Right lobe of liver (tissue), 6 donors: ENCODE measurements around the gene FRG2C. TPM values are rescaled to one million over a fixed set of nuclear protein-coding genes. Genes with fewer than 3 reads are reported as not detected.
A peak's percentile ranks its signal among the peaks of the same experiment; 100 is the strongest.
"Not testable (repeated sequence)": the region's sequence is repeated elsewhere in the genome, so short reads cannot be mapped to it uniquely, and the experiment has no call there.

ENCODE experiments used
- ATAC-seq, 4 donors: fragments of 200-7000 bp; cut with Tn5 transposase; one replicate each; pipeline ENCODE4 v1.9.1; 2020; ENCODE audit warnings: mild to moderate bottlenecking in 4 of 4, moderate library complexity in 4 of 4
- DNase-seq, 3 donors: peaks; one replicate each; pipeline ENCODE4 v3.0.0-alpha.2; 2020
- H3K27ac ChIP-seq, 3 donors: fragments of 200-600 bp; one replicate each; pipeline ENCODE4 v1.8.0; 2022
- H3K27me3 ChIP-seq, 2 donors: fragments of 200-600 bp; one replicate each; pipeline ENCODE4 v1.8.0; 2022
- H3K36me3 ChIP-seq, 4 donors: fragments of 200-600 bp; sonication (generic) in 1 of 4; one replicate each; pipeline versions ENCODE4 v1.5.1 to v1.8.0; 2017 to 2022; ENCODE audit warnings: control low read depth in 1 of 4
- H3K4me1 ChIP-seq, 4 donors: fragments of 200-600 bp; sonication (generic) in 1 of 4; one replicate each; pipeline versions ENCODE4 v1.5.1 to v1.8.0; 2017 to 2022; ENCODE audit warnings: control low read depth in 1 of 4
- H3K4me3 ChIP-seq, 3 donors: fragments of 200-600 bp; one replicate each; pipeline ENCODE4 v1.8.0; 2022
- H3K9me3 ChIP-seq, 4 donors: fragments of 200-600 bp; sonication (generic) in 1 of 4; one replicate each; pipeline versions ENCODE4 v1.5.1 to v1.8.0; 2017 to 2022; ENCODE audit warnings: control low read depth in 1 of 4
- CTCF ChIP-seq, 4 donors: fragments of 200-600 bp in 3 of 4; fragments of 450-650 bp in 1 of 4; IDR thresholded peaks; one replicate each; pipeline versions ENCODE4 v1.5.1 to v1.8.0; 2016 to 2022; ENCODE audit warnings: antibody characterized with exemption in 4 of 4, mild to moderate bottlenecking in 2 of 4
- POLR2A ChIP-seq: fragments of 450-650 bp; IDR thresholded peaks from one replicate; pipeline ENCODE4 v1.6.1; 2017; ENCODE audit warnings: antibody characterized with exemption, mild to moderate bottlenecking
- WGBS: methylation state at CpG from one replicate; pipeline ENCODE4 v1.1.6; 2018; ENCODE audit warnings: low coverage, low lambda C conversion rate; ENCODE audit not compliant: insufficient coverage; ENCODE audit errors: missing lambda C conversion rate; 5-methylcytosine and 5-hydroxymethylcytosine counted together
- intact Hi-C, 2 donors: fragments of 100-400 bp; cut with DNase I; formaldehyde crosslinking; loops; one replicate each; pipeline versions ENCODE4 v1.11.2 to v1.14.1; 2022
- microRNA counts: library from miRNA; unstranded; fragments of <30 nt; microRNA quantifications from one replicate; lab custom pipeline; 2016
- microRNA-seq, 2 donors: library from miRNA; unstranded; fragments of <30 nt; microRNA quantifications; one replicate each; pipeline ENCODE4, GENCODE V29; 2019 to 2020
- small RNA-seq, 2 experiments: library from RNA; depleted of rRNA; stranded (forward); fragments of <200 nt; gene quantifications; one replicate each; pipeline ENCODE3, GENCODE V24; 2016
- total RNA-seq, 6 experiments: library from RNA; depleted of rRNA in 2 of 6; stranded (reverse); fragments of >200 nt in 2 of 6; fragmentation: NEBNext Ultra II Directional in 3 of 6; extraction: Animal tissue kit (Norgen Biotek cat#: 25700) in 3 of 6; gene quantifications; one replicate each; pipeline versions ENCODE4 v1.1.0 to v1.2.4, GENCODE V29; 2016 to 2023
- donor health status: DM: no; HTN: yes; CAD: no.
- donor health status: DM: no; HTN: no; CAD: no.
- donor health status: DM: no; HTN: no; CAD: no.
- donor health status: DM: no; HTN: yes; CAD: no.
- donor health status: DM: no; HTN: yes; CAD: no.

The FRG2C gene
- total RNA-seq, 6 experiments from 2014 or later: not detected

DNA sequence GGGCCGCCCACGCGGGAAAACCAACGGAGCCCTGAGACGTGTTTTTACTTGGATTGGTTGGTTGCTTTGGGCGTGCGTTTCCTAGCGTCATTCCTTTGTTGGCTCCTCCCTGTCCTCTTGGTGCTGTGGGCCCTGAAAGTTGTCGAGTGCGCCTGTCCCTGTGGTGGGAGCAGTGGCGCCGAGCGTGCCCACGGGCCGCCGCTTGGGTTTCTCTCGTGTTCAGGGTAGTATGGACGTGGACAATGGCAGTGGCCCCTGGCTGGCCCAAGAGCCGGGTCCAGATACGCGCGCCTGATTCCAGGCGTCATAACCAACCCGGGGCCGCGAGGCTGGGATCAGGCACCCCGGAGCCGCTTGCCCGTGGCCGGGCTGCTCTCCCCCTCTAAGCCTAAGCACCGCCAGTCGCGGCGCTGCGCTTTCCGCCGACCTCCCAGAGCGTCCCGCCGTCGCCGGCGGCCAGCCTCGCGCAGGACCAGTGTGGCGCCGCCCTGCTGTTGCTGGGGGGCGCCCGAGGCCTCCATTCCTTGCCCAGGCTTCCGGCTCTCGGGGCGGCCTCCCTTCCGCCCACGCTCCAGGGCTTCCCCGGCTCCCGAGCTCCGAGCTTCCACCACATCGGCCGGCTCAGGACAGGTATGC lies 8.1 kb downstream of the FRG2C start:
- ATAC-seq: peak; percentile 28 to 64 (median 54)
- WGBS: 43% methylated on average over 16 of the region's 59 CpGs
- H3K36me3 ChIP-seq, H3K9me3 ChIP-seq, H3K27me3 ChIP-seq, intact Hi-C loops, H3K4me1 ChIP-seq: not testable (repeated sequence)
- Histone ChIP-seq H3K4me3 (peak overlapping the region in 2 of 3 donors; percentile 16 to 33), H3K27ac (peak overlapping the region; percentile 8 to 83 (median 44))
- TF ChIP-seq POLR2A (peak; percentile 40), CTCF (IDR thresholded peaks at IDR 0.05) (peak in 1 of 4 donors; percentile 7)
- DNase-seq: peak in 1 of 3 donors; percentile 45

GRCh38 chr3:75683965-75684364 lies 19.8 kb downstream of the FRG2C start:
- H3K27me3 ChIP-seq, H3K4me1 ChIP-seq, H3K27ac ChIP-seq, H3K4me3 ChIP-seq, DNase-seq, ATAC-seq, intact Hi-C loops, H3K36me3 ChIP-seq: not testable (repeated sequence)
- peaks cover 0 to 10% (median under 1%) of the 10 kb centered on the region in 4 donors for H3K9me3 ChIP-seq
- 17% methylated on average over 1 of the region's 1 CpG for whole genome bisulfite sequencing

DNA sequence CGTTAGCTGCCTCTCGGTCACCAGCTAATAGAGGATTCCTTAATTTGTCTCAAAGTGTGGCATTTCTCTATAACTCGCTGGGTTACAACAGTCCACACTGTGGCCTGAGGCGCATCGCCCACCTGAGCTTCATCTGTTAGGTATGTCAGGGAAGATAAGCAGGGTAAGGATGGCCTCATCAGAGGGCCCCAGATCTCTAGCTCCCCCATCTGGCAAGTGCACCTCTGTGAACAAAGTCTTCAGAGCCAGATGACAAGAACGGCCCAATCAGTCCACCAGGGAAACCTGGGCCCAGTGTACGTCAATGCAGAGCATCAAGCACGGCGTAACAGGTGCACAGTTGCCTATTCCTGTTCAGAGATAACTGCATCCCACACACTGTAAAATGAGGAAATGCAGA lies 23.2 kb downstream of the FRG2C start:
- H3K27me3 ChIP-seq: no peaks in the 10 kb centered on the region
- H3K4me3 ChIP-seq: no peak overlapping the region
- intact Hi-C loops: no loop called here
- ATAC-seq (no peak), DNase-seq (no peak)
- TF ChIP-seq POLR2A: no peak
- WGBS: 72% methylated on average over 8 of the region's 9 CpGs
- no peaks in the 10 kb centered on the region for H3K36me3 ChIP-seq
- no peak overlapping the region for H3K27ac ChIP-seq
- no peaks in the 10 kb centered on the region for H3K9me3 ChIP-seq
- no peaks in the 10 kb centered on the region for H3K4me1 ChIP-seq

DNA sequence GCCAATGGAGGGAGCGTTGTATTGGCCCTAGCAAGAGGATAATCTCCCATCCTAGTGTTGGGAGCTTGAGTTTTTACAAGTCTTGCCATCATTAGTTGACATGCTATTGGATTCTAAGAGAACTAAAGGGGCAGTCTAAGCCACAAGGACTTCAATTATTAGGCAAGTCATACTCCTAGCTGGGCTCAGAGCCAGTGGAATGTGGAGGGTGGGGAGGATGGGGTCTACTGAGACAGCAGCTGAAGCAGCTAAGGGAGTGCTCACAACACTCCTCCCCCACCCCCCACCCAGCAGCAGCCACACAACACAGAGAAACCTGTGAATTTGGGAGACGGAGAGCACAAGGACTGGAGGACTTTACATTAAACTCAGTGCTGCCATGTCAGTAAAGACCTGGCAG lies 27.9 kb downstream of the FRG2C start:
- Histone ChIP-seq H3K4me3 (no peak overlapping the region), H3K36me3 (no peaks in the 10 kb centered on the region), H3K27ac (no peak overlapping the region), H3K27me3 (no peaks in the 10 kb centered on the region), H3K4me1 (no peaks in the 10 kb centered on the region), H3K9me3 (no peaks in the 10 kb centered on the region)
- TF ChIP-seq POLR2A (no peak), CTCF (IDR thresholded peaks at IDR 0.05) (no peak)
- intact Hi-C loops: no loop called here
- 36% methylated on average over 2 of the region's 2 CpGs for WGBS
- DNase-seq (no peak), ATAC-seq (no peak)

MicroRNAs within 50 kb of the gene (microRNA counts, 767-probe panel; counts per million panel counts)
- 237 counts per million for microRNA hsa-miR-1324 (lab: Ali Mortazavi, UCI)

Small RNA genes within 50 kb of the gene (microRNA-seq; reads per million reads assigned to microRNA genes)
- gene MIR1324: 0 reads per million in 2 donors

Small RNA genes within 50 kb of the gene (small RNA-seq; reads per million reads assigned to genes)
- 0 reads per million in 2 experiments for gene AC108724.2

Other genes starting within 250 kb of the FRG2C start
- 1 to 10 TPM; 4.3 to 9.2 (median 5.3) TPM for gene ZNF717, start 121.2 kb downstream of the FRG2C start, total RNA-seq